GM12878 (cell line): ENCODE data around the gene HCK. TPM values are rescaled to one million over a fixed set of nuclear protein-coding genes. Genes with fewer than 3 reads are reported as not detected.

Experiments used
- ATAC-seq: fragments of 200-7000 bp; cut with Tn5 transposase; 3 replicates; pipeline ENCODE4 v1.9.1; 2020; ENCODE audit warnings: mild to moderate bottlenecking, moderate library complexity
- BruUV-seq: library from RNA; stranded (reverse); fragments of 400-500 nt; replicated peaks from 2 replicates; lab custom pipeline; 2021; lab: Mats Ljungman, UMichigan
- CTCF ChIA-PET: fragments of 300-600 bp; sonication (Branson Sonifier 250); formaldehyde crosslinking; extraction: SDS; loops from one replicate; lab custom pipeline; 2021; ENCODE audit warnings: inconsistent platforms; lab: Yijun Ruan, JAX
- POLR2A ChIA-PET: fragments of 350-600 bp; formaldehyde crosslinking; extraction: SDS; loops from one replicate; lab custom pipeline; 2021; ENCODE audit warnings: inconsistent platforms; lab: Charles Lee
- RAD21 ChIA-PET: fragments of 300-600 bp; sonication (Branson Sonifier 250); formaldehyde crosslinking; loops from one replicate; lab custom pipeline; 2023; ENCODE audit warnings: antibody characterized with exemption; ENCODE audit not compliant: unreplicated experiment; lab: Charles Lee
- SMC1A ChIA-PET: fragments of 300-600 bp; sonication (Branson Sonifier 250); formaldehyde crosslinking; loops from one replicate; lab custom pipeline; 2023; ENCODE audit not compliant: unreplicated experiment, uncharacterized antibody; lab: Charles Lee
- DNase-seq: peaks from one replicate; pipeline ENCODE4 v3.0.0-alpha.2; 2011; ENCODE audit warnings: low read depth, low spot score
- FAIRE-seq: peaks from 3 replicates; lab custom pipeline; 2011; peaks lifted over from hg19 to GRCh38; lab: Jason Lieb, UNC
- H2AFZ ChIP-seq: 2 replicates; pipeline ENCODE4 v1.6.0; 2011; ENCODE audit warnings: low read depth, low read length, control low read depth; ENCODE audit not compliant: control insufficient read depth
- H3K27ac ChIP-seq: 2 replicates; pipeline ENCODE4 v1.5.1; 2011; ENCODE audit warnings: control low read depth; ENCODE audit not compliant: control insufficient read depth, insufficient read depth
- H3K27me3 ChIP-seq, 2 experiments: replicated peaks in 1 of 2; 2 replicates each; pipeline versions ENCODE4 v1.6.0 to v1.6.1; 2011; ENCODE audit warnings: low read length in 1 of 2; ENCODE audit not compliant: control insufficient read depth in 2 of 2, insufficient read depth in 2 of 2
- H3K36me3 ChIP-seq, 2 experiments: 2 replicates each; pipeline ENCODE4 v1.5.1; 2011; ENCODE audit warnings: low read length in 1 of 2; ENCODE audit not compliant: control insufficient read depth in 2 of 2, insufficient read depth in 2 of 2
- H3K4me1 ChIP-seq: 2 replicates; pipeline ENCODE4 v1.6.1; 2011; ENCODE audit warnings: mild to moderate bottlenecking, low read length, moderate library complexity, mixed read lengths; ENCODE audit not compliant: control insufficient read depth, insufficient read depth
- H3K4me2 ChIP-seq: 2 replicates; pipeline ENCODE4 v1.6.0; 2011; ENCODE audit warnings: control low read depth; ENCODE audit not compliant: control insufficient read depth, insufficient read depth
- H3K4me3 ChIP-seq: fragments of 200-600 bp; sonication (generic); 2 replicates; pipeline ENCODE4 v1.5.1; 2016
- H3K79me2 ChIP-seq: 2 replicates; pipeline ENCODE4 v1.6.0; 2011; ENCODE audit warnings: low read length; ENCODE audit not compliant: control insufficient read depth, insufficient read depth
- H3K9ac ChIP-seq: 2 replicates; pipeline ENCODE4 v1.8.0; 2011; ENCODE audit warnings: low read length, control low read depth, mixed read lengths; ENCODE audit not compliant: control insufficient read depth, insufficient read depth
- H3K9me3 ChIP-seq: replicated peaks from 3 replicates; pipeline ENCODE4 v1.5.1; 2011; ENCODE audit warnings: mild to moderate bottlenecking, low read length; ENCODE audit not compliant: control insufficient read depth, insufficient read depth
- H4K20me1 ChIP-seq: 2 replicates; pipeline ENCODE4 v1.6.0; 2011; ENCODE audit not compliant: control insufficient read depth, insufficient read depth
- CBX5 ChIP-seq: sonication (generic); IDR thresholded peaks from 2 replicates; pipeline ENCODE4 v1.6.1; 2016; ENCODE audit warnings: low read depth, moderate library complexity, mild to moderate bottlenecking, inconsistent platforms
- CHD2 ChIP-seq: IDR thresholded peaks from 2 replicates; pipeline ENCODE4 v1.6.1; 2011; ENCODE audit warnings: low read depth, low read length, improper control_type of control experiment, borderline replicate concordance
- CREM ChIP-seq: IDR thresholded peaks from 2 replicates; pipeline ENCODE4 v1.6.1; 2014; ENCODE audit warnings: antibody characterized with exemption, low read depth
- FOXK2 ChIP-seq: fragments of 450-650 bp; IDR thresholded peaks from 2 replicates; pipeline ENCODE4 v1.6.1; 2017; ENCODE audit warnings: mild to moderate bottlenecking, moderate library complexity
- IKZF2 ChIP-seq, 2 experiments: fragments of 450-650 bp; IDR thresholded peaks; 2 replicates each; pipeline ENCODE4 v1.6.1; 2017; ENCODE audit warnings: mild to moderate bottlenecking in 2 of 2, moderate library complexity in 2 of 2
- IRF3 ChIP-seq: fragments of 450-650 bp; IDR thresholded peaks from 2 replicates; pipeline ENCODE4 v1.6.1; 2014; ENCODE audit warnings: mild to moderate bottlenecking
- RFX5 ChIP-seq: IDR thresholded peaks from 2 replicates; pipeline ENCODE4 v1.6.1; 2011; ENCODE audit warnings: low read depth, low read length, improper control_type of control experiment
- TBL1XR1 ChIP-seq: IDR thresholded peaks from 2 replicates; pipeline ENCODE4 v1.6.1; 2012; ENCODE audit warnings: low read depth, low read length, improper control_type of control experiment
- TCF3 ChIP-seq: IDR thresholded peaks from 2 replicates; pipeline ENCODE4 v1.6.1; 2012; ENCODE audit warnings: low read depth, mild to moderate bottlenecking, low read length, borderline replicate concordance; ENCODE audit not compliant: insufficient read depth
- WGBS: methylation state at CpG from one replicate; pipeline ENCODE4 v1.1.6; 2016; ENCODE audit warnings: low lambda C conversion rate; ENCODE audit not compliant: insufficient replicate concordance, insufficient coverage; ENCODE audit errors: missing lambda C conversion rate; 5-methylcytosine and 5-hydroxymethylcytosine counted together
- in situ Hi-C: fragments of 300-500 bp; cut with MboI; formaldehyde crosslinking; loops from 9 replicates; pipeline ENCODE4 v1.14.3; 2018; ENCODE audit warnings: mixed read lengths
- intact Hi-C: fragments of 100-400 bp; cut with micrococcal nuclease; formaldehyde crosslinking; loops from one replicate; pipeline ENCODE4 v1.14.2; 2022; ENCODE audit not compliant: unreplicated experiment
- polyA plus RNA-seq, 11 experiments: library from polyadenylated mRNA; depleted of rRNA in 4 of 11; unstranded in 6 of 11; stranded (reverse) in 5 of 11; fragments of >200 nt; fragmentation: Nextera tagmentation in 4 of 11; fragmentation: Illumina TruSeq in 1 of 11; extraction: Ambion mirVana in 4 of 11; extraction: Trizol in 1 of 11; gene quantifications; 1 replicate in 1 of 11; 2 replicates in 10 of 11; pipeline versions ENCODE4 v1.2.1 to v1.2.3, GENCODE V29; 2011 to 2016; ENCODE audit warnings: inconsistent platforms in 2 of 11, missing spikeins in 2 of 11, low read depth in 1 of 11
- total RNA-seq, 4 experiments: library from RNA; depleted of rRNA in 3 of 4; stranded (reverse); fragments of >200 nt in 3 of 4; fragmentation: Illumina TruSeq in 1 of 4; extraction: Trizol in 1 of 4; gene quantifications; 2 replicates each; pipeline versions ENCODE4 v1.2.1 to v1.2.3, GENCODE V29; 2013 to 2021

The HCK gene
- total and polyA plus RNA-seq, 10 of the 15 experiments (the other 5 are each of a cell fraction or from before 2014, with no cell fraction given), result 1.3 to 30.3 (median 18.5) TPM

- no peak for TF ChIP-seq TCF3
- TF ChIP-seq CREM, result no peak
- no peak for TF ChIP-seq IRF3
- TF ChIP-seq TBL1XR1, result no peak
- TF ChIP-seq CHD2, result no peak
- no peak for TF ChIP-seq CBX5
- TF ChIP-seq RFX5, result no peak
- TF ChIP-seq IKZF2 (IDR thresholded peaks at IDR 0.05), result no peak
Observed at GRCh38 chr20:32006053-32006452, 46.0 kb upstream of the HCK start (continued).

GRCh38 chr20:32006841-32007786, 44.9 kb upstream of the HCK start:
- ChIA-PET SMC1A (interaction anchor here (0.6 to 1.3 kb wide), 4 partner anchors 25 to 49 kb away, joined by 3 read pairs; no protein-coding TSS in a partner anchor), POLR2A (interaction anchor here (0.5 to 0.6 kb wide), 2 partner anchors 98 to 108 kb away, joined by 3 to 6 read pairs; no protein-coding TSS in a partner anchor), CTCF (interaction anchor here (0.7 to 2.0 kb wide), 6 partner anchors 10 to 185 kb away, joined by 3 to 9 read pairs (median 4); no protein-coding TSS in a partner anchor), RAD21 (no interaction called here)
- Histone ChIP-seq H3K4me2 (no peak overlapping the region), H3K27ac (no peak overlapping the region), H3K4me1 (no peaks in the 10 kb centered on the region), H3K9ac (no peak overlapping the region), H3K36me3 (no peaks in the 10 kb centered on the region), H4K20me1 (no peaks in the 10 kb centered on the region), H3K27me3 (peaks cover 0 to 1% of the 10 kb centered on the region in 2 experiments; a peak in 1 of 4 replicates), H2AFZ (no peak overlapping the region), H3K4me3 (no peak overlapping the region), H3K79me2 (no peaks in the 10 kb centered on the region), H3K9me3 (no peaks in the 10 kb centered on the region)
- BruUV-seq, result no TSS peak
- intact Hi-C loops, result no loop called here
- WGBS, result 33% methylated on average over 8 of the region's 8 CpGs
- TF ChIP-seq FOXK2, result no peak
- in situ Hi-C loops, result no loop called here
- FAIRE-seq, result no peak
- ATAC-seq, result no peak
- DNase-seq, result no peak
